HCT116 (cell line): Measurements from ENCODE around the gene EFNB1. TPM values are rescaled to one million over a fixed set of nuclear protein-coding genes. Genes with fewer than 3 reads are reported as not detected.

Source experiments
- ATAC-seq: fragments of 200-7000 bp; cut with Tn5 transposase; 2 replicates; pipeline ENCODE4 v1.9.1; 2020; ENCODE audit warnings: mild to moderate bottlenecking, moderate library complexity
- BruUV-seq: library from RNA; stranded (reverse); fragments of 400-500 nt; replicated peaks from 2 replicates; lab custom pipeline; 2021; lab: Mats Ljungman, UMichigan
- CTCF ChIA-PET: fragments of 300-600 bp; sonication (Branson Sonifier 250); formaldehyde crosslinking; loops from one replicate; lab custom pipeline; 2021; ENCODE audit warnings: antibody characterized with exemption; lab: Charles Lee
- POLR2A ChIA-PET: fragments of 300-600, 350-600 bp; sonication (Branson Sonifier 250); formaldehyde crosslinking; loops from one replicate; lab custom pipeline; 2021; ENCODE audit warnings: antibody characterized with exemption; lab: Charles Lee
- RAD21 ChIA-PET, 2 experiments: fragments of 300-600 bp; sonication (Branson Sonifier 250); formaldehyde crosslinking; loops; one replicate each; lab custom pipeline; 2023; ENCODE audit warnings: low total read pairs in 2 of 2; ENCODE audit not compliant: uncharacterized antibody in 2 of 2, unreplicated experiment in 2 of 2, low non-redundant PET in 1 of 2; lab: Charles Lee
- DNase-seq: peaks from one replicate; pipeline ENCODE4 v3.0.0-alpha.2; 2010; ENCODE audit warnings: low read depth, low spot score
- H2AFZ ChIP-seq: fragments of 200-600 bp; shearing (Covaris generic), sonication (generic); 2 replicates; pipeline ENCODE4 v1.6.1; 2017; ENCODE audit warnings: low read depth, mixed run types, mixed read lengths, antibody characterized with exemption, low read length; ENCODE audit not compliant: poor library complexity, severe bottlenecking
- H3K27ac ChIP-seq: 2 replicates; pipeline ENCODE4 v1.5.1; 2012; ENCODE audit warnings: low read depth, low read length
- H3K27me3 ChIP-seq: fragments of 200-600 bp; sonication (generic); 2 replicates; pipeline ENCODE4 v1.6.1; 2016; ENCODE audit warnings: mixed run types, low read length, mixed read lengths; ENCODE audit not compliant: insufficient read depth
- H3K36me3 ChIP-seq, 2 experiments: fragments of 200-500 bp in 1 of 2; fragments of 200-600 bp in 1 of 2; sonication (Bioruptor generic) in 1 of 2; sonication (generic) in 1 of 2; 2 replicates each; pipeline versions ENCODE4 v1.5.1 to v1.6.1; 2014 to 2016; ENCODE audit warnings: low read length in 2 of 2, inconsistent platforms in 1 of 2, mixed read lengths in 1 of 2, mixed run types in 1 of 2; ENCODE audit not compliant: insufficient read depth in 2 of 2, control insufficient read depth in 1 of 2
- H3K4me1 ChIP-seq, 2 experiments: fragments of 200-600 bp in 1 of 2; sonication (generic) in 1 of 2; 2 replicates each; pipeline versions ENCODE4 v1.5.1 to v1.6.1; 2012 to 2017; ENCODE audit warnings: low read length in 2 of 2, inconsistent platforms in 1 of 2, mild to moderate bottlenecking in 1 of 2, mixed read lengths in 1 of 2, mixed run types in 1 of 2, moderate library complexity in 1 of 2; ENCODE audit not compliant: insufficient read depth in 2 of 2, control insufficient read depth in 1 of 2
- H3K4me2 ChIP-seq: fragments of 200-600 bp; sonication (generic); 2 replicates; pipeline ENCODE4 v1.6.1; 2017; ENCODE audit warnings: mixed run types, low read length, mixed read lengths
- H3K4me3 ChIP-seq, 2 experiments: fragments of 200-600 bp in 1 of 2; sonication (generic) in 1 of 2; replicated peaks in 1 of 2; 2 replicates each; pipeline ENCODE4 v1.5.1; 2011 to 2016; ENCODE audit warnings: low read length in 2 of 2, control low read depth in 1 of 2, low read depth in 1 of 2, mild to moderate bottlenecking in 1 of 2, mixed read lengths in 1 of 2, mixed run types in 1 of 2
- H3K79me2 ChIP-seq: fragments of 200-600 bp; sonication (generic); 2 replicates; pipeline ENCODE4 v1.6.1; 2017; ENCODE audit warnings: mild to moderate bottlenecking, mixed run types, low read length, moderate library complexity, mixed read lengths; ENCODE audit not compliant: insufficient read depth
- H3K9ac ChIP-seq: fragments of 200-600 bp; sonication (generic); 2 replicates; pipeline ENCODE4 v1.6.1; 2016; ENCODE audit warnings: low read length, mixed read lengths
- H3K9me2 ChIP-seq: fragments of 200-600 bp; sonication (generic), shearing (Covaris generic); 2 replicates; pipeline ENCODE4 v1.6.1; 2017; ENCODE audit warnings: mixed run types, mild to moderate bottlenecking, moderate library complexity; ENCODE audit not compliant: insufficient read depth
- H3K9me3 ChIP-seq, 2 experiments: fragments of 200-500 bp in 1 of 2; fragments of 200-600 bp in 1 of 2; sonication (Bioruptor generic) in 1 of 2; sonication (generic) in 1 of 2; 2 replicates each; pipeline ENCODE4 v1.6.1; 2014 to 2017; ENCODE audit warnings: low read length in 2 of 2, mixed read lengths in 2 of 2, inconsistent platforms in 1 of 2, low read depth in 1 of 2, mild to moderate bottlenecking in 1 of 2, mixed run types in 1 of 2, moderate library complexity in 1 of 2; ENCODE audit not compliant: control insufficient read depth in 1 of 2, insufficient read depth in 1 of 2
- H4K20me1 ChIP-seq: fragments of 200-600 bp; sonication (generic), shearing (Covaris generic); 2 replicates; pipeline ENCODE4 v1.6.1; 2017; ENCODE audit warnings: mixed run types, mild to moderate bottlenecking, moderate library complexity; ENCODE audit not compliant: insufficient read depth
- CBX3 ChIP-seq: IDR thresholded peaks from 2 replicates; pipeline ENCODE4 v1.6.1; 2012; ENCODE audit warnings: low read depth
- EZH2 ChIP-seq: fragments of 200-600 bp; sonication (generic); IDR thresholded peaks from 2 replicates; pipeline ENCODE4 v1.6.1; 2017; ENCODE audit warnings: antibody characterized with exemption, mixed run types
- JUND ChIP-seq: IDR thresholded peaks from 2 replicates; pipeline ENCODE4 v1.6.1; 2012
- POLR2AphosphoS5 ChIP-seq: IDR thresholded peaks from 2 replicates; pipeline ENCODE4 v1.6.1; 2011; ENCODE audit warnings: mild to moderate bottlenecking, low read depth, low read length, moderate library complexity
- SRF ChIP-seq: IDR thresholded peaks from 2 replicates; pipeline ENCODE4 v1.6.1; 2012; ENCODE audit warnings: low read depth
- YY1 ChIP-seq: IDR thresholded peaks from 2 replicates; pipeline ENCODE4 v1.6.1; 2011; ENCODE audit warnings: low read length, low read depth, moderate library complexity, mild to moderate bottlenecking; ENCODE audit not compliant: insufficient replicate concordance; ENCODE audit errors: extremely low read depth
- intact Hi-C: fragments of 100-400 bp; cut with micrococcal nuclease; formaldehyde crosslinking; loops from 2 replicates; pipeline ENCODE4 v1.10.0; 2022
- total RNA-seq: library from RNA; stranded (reverse); gene quantifications from one replicate; pipeline ENCODE4 v1.2.1, GENCODE V29; 2021; ENCODE audit not compliant: unreplicated experiment
- TF ChIP-seq, protein P1 (sequence below): IDR thresholded peaks from 2 replicates; pipeline ENCODE4 v1.6.1; 2012
- TF ChIP-seq, protein P2 (sequence below): IDR thresholded peaks from 2 replicates; pipeline ENCODE4 v1.6.1; 2012
- TF ChIP-seq, protein P3 (sequence below): IDR thresholded peaks from 2 replicates; pipeline ENCODE4 v1.6.1; 2012; ENCODE audit warnings: low read depth

The EFNB1 gene
- total RNA-seq, 1 experiment from 2014 or later = 14.7 TPM

DNA sequence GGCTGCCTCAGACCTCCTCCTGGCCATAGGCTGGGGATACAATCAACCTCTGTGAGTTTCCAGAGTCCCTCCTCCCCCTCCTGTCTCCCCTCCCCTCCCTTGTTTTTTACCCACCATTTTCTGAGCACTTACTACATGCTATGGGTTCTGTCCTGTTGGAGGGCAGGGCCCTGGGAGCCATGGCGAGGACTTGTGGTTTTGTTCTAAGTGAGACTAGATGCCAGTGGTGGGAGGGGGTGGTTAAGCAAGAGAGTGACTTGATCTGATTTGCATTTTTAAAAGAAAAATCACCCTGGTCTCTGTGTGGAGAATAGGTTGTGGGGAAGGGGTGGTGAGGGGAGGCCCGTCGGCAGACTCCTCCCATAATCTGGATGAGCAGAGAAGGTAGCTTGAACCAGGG, 39.5 kb downstream of the EFNB1 start:
- no TSS peak for BruUV-seq
- POLR2A ChIA-PET = no interaction called here
- no peak overlapping the region for H2AFZ ChIP-seq
- H3K4me2 ChIP-seq = no peak overlapping the region
- no peak overlapping the region for H3K9ac ChIP-seq
- no peaks in the 10 kb centered on the region for H3K79me2 ChIP-seq
- RAD21 ChIA-PET = no interaction called here
- intact Hi-C loops = no loop called here
- H3K4me3 ChIP-seq = no peak overlapping the region
- ATAC-seq = no peak
- H4K20me1 ChIP-seq = no peaks in the 10 kb centered on the region
- H3K9me3 ChIP-seq = no peaks in the 10 kb centered on the region
- no peak overlapping the region for H3K27ac ChIP-seq
- no peaks in the 10 kb centered on the region for H3K9me2 ChIP-seq
- H3K36me3 ChIP-seq = no peaks in the 10 kb centered on the region
- CTCF ChIA-PET = no interaction called here
- no peaks in the 10 kb centered on the region for H3K4me1 ChIP-seq
- H3K27me3 ChIP-seq = no peaks in the 10 kb centered on the region
- TF ChIP-seq EZH2 (no peak), JUND (no peak)
- TF ChIP-seq, protein P1, sequence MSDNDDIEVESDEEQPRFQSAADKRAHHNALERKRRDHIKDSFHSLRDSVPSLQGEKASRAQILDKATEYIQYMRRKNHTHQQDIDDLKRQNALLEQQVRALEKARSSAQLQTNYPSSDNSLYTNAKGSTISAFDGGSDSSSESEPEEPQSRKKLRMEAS = no peak
- DNase-seq = no peak

DNA sequence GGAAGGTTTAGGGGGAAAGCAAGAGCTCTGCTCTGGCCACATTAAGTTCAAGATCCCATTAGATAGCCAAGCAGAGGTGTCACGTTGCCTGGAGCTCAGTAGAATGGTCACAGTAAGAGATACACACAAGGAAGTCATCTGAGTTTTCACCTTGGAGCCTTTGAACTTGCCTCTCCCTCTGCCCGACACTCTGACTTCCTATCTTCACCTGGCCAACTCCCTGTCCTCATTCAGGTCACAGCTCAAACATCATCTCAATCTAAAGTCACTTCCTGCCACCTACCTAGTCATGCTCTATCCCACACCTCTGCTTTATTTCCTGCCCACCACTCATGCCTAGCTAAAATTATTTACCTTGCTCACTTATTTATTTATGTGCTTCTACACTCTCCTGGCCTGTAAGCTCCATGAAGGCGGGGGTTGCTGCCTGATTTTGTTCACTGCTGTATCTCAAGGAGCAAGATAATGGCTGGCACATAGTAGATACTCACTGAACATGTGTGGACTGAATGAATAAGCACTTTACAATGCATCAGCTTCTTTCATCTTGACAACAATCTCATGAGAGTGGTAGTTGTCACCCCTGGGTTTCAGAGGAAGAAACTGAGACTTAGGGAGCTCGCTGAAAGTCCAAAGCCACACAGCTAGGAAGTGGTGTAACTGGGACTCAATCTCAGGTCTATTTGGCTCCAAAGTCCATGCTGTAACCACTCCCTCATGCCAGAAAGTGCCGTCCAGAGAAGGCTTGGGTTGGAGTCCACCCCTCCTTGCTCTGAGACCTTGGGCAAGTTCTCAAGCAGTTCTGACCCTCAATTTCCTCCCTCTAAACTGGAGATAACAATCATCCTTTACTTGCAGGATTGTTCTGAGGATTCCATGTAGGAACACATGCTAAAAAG, 40.3 kb downstream of the EFNB1 start:
- Histone ChIP-seq H3K9me3 (no peaks in the 10 kb centered on the region), H3K9ac (no peak overlapping the region), H3K9me2 (no peaks in the 10 kb centered on the region), H4K20me1 (no peaks in the 10 kb centered on the region), H3K4me2 (no peak overlapping the region), H3K27me3 (no peaks in the 10 kb centered on the region), H3K4me1 (no peaks in the 10 kb centered on the region), H3K4me3 (no peak overlapping the region), H2AFZ (no peak overlapping the region), H3K27ac (no peak overlapping the region), H3K36me3 (no peaks in the 10 kb centered on the region), H3K79me2 (no peaks in the 10 kb centered on the region)
- POLR2A ChIA-PET = no interaction called here
- RAD21 ChIA-PET = no interaction called here
- intact Hi-C loops = no loop called here
- CTCF ChIA-PET = no interaction called here
- DNase-seq (no peak), ATAC-seq (no peak)
- BruUV-seq = no TSS peak
- TF ChIP-seq CBX3 (no peak), POLR2AphosphoS5 (no peak), YY1 (no peak), EZH2 (no peak), SRF (no peak)
- TF ChIP-seq, protein P2, sequence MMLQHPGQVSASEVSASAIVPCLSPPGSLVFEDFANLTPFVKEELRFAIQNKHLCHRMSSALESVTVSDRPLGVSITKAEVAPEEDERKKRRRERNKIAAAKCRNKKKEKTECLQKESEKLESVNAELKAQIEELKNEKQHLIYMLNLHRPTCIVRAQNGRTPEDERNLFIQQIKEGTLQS = no peak
- TF ChIP-seq, protein P3, sequence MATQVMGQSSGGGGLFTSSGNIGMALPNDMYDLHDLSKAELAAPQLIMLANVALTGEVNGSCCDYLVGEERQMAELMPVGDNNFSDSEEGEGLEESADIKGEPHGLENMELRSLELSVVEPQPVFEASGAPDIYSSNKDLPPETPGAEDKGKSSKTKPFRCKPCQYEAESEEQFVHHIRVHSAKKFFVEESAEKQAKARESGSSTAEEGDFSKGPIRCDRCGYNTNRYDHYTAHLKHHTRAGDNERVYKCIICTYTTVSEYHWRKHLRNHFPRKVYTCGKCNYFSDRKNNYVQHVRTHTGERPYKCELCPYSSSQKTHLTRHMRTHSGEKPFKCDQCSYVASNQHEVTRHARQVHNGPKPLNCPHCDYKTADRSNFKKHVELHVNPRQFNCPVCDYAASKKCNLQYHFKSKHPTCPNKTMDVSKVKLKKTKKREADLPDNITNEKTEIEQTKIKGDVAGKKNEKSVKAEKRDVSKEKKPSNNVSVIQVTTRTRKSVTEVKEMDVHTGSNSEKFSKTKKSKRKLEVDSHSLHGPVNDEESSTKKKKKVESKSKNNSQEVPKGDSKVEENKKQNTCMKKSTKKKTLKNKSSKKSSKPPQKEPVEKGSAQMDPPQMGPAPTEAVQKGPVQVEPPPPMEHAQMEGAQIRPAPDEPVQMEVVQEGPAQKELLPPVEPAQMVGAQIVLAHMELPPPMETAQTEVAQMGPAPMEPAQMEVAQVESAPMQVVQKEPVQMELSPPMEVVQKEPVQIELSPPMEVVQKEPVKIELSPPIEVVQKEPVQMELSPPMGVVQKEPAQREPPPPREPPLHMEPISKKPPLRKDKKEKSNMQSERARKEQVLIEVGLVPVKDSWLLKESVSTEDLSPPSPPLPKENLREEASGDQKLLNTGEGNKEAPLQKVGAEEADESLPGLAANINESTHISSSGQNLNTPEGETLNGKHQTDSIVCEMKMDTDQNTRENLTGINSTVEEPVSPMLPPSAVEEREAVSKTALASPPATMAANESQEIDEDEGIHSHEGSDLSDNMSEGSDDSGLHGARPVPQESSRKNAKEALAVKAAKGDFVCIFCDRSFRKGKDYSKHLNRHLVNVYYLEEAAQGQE = no peak
